K562 (cell line): ENCODE data around the gene TPD52L1. TPM values are rescaled to one million over a fixed set of nuclear protein-coding genes. Genes with fewer than 3 reads are reported as not detected.

ENCODE experiments used
- CBFA2T3 ChIP-seq: fragments of 450-650 bp; IDR thresholded peaks from 2 replicates; pipeline ENCODE4 v1.6.1; 2017
- CEBPG ChIP-seq, 3 experiments: fragments of 200-800 bp in 1 of 3; sonication (Bioruptor generic) in 1 of 3; sonication (generic) in 1 of 3; formaldehyde crosslinking in 1 of 3; IDR thresholded peaks in 2 of 3; conservative IDR thresholded peaks in 1 of 3; 2 replicates each; pipeline versions ENCODE4 v1.6.1 to v1.8.0; 2016 to 2022; ENCODE audit warnings: missing compliant biosample characterization in 2 of 3, missing genetic modification characterization in 2 of 3, mild to moderate bottlenecking in 1 of 3, missing genetic modification reagents in 1 of 3
- CHD1 ChIP-seq: fragments of 200-600 bp; sonication (generic); IDR thresholded peaks from one replicate; pipeline ENCODE4 v1.6.1; 2012; ENCODE audit warnings: mild to moderate bottlenecking, moderate library complexity, low read length, inconsistent platforms
- EP300 ChIP-seq: IDR thresholded peaks from 2 replicates; pipeline ENCODE4 v1.6.1; 2012; ENCODE audit warnings: low read length, improper control_type of control experiment
- ESRRA ChIP-seq: fragments of 450-650 bp; IDR thresholded peaks from 2 replicates; pipeline ENCODE4 v1.6.1; 2014; ENCODE audit warnings: low read depth, mild to moderate bottlenecking, moderate library complexity, borderline replicate concordance
- FOXK2 ChIP-seq, 2 experiments: fragments of 450-650 bp; IDR thresholded peaks in 1 of 2; conservative IDR thresholded peaks in 1 of 2; 2 replicates each; pipeline ENCODE4 v1.6.1; 2016; ENCODE audit warnings: low read depth in 2 of 2, mild to moderate bottlenecking in 1 of 2
- GATAD2A ChIP-seq: fragments of 450-650 bp; IDR thresholded peaks from 2 replicates; pipeline ENCODE4 v1.6.1; 2017
- GATAD2B ChIP-seq: fragments of 450-650 bp; IDR thresholded peaks from 2 replicates; pipeline ENCODE4 v1.6.1; 2017; ENCODE audit warnings: mild to moderate bottlenecking, borderline replicate concordance
- HDGF ChIP-seq: fragments of 450-650 bp; IDR thresholded peaks from 2 replicates; pipeline ENCODE4 v1.6.1; 2016
- IFI16 ChIP-seq: fragments of 250-450 bp; sonication (Bioruptor Pico); IDR thresholded peaks from 2 replicates; pipeline ENCODE4 v2.1.2; 2022; ENCODE audit warnings: mild to moderate bottlenecking, inconsistent platforms
- KDM1A ChIP-seq, 2 experiments: fragments of 450-650 bp; IDR thresholded peaks; 2 replicates each; pipeline ENCODE4 v1.6.1; 2016; ENCODE audit warnings: mild to moderate bottlenecking in 2 of 2
- MAFF ChIP-seq: IDR thresholded peaks from 2 replicates; pipeline ENCODE4 v1.6.1; 2012; ENCODE audit warnings: low read length, improper control_type of control experiment
- MAFK ChIP-seq: IDR thresholded peaks from 2 replicates; pipeline ENCODE4 v1.6.1; 2011; ENCODE audit warnings: low read length, improper control_type of control experiment
- MEF2A ChIP-seq: IDR thresholded peaks from 2 replicates; pipeline ENCODE4 v1.6.1; 2011; ENCODE audit warnings: low read depth, mild to moderate bottlenecking, low read length, moderate library complexity; ENCODE audit not compliant: control insufficient read depth
- MTA3 ChIP-seq: fragments of 450-650 bp; formaldehyde crosslinking; IDR thresholded peaks from 2 replicates; pipeline ENCODE4 v1.6.1; 2017; ENCODE audit warnings: mild to moderate bottlenecking, borderline replicate concordance
- NCOR1 ChIP-seq: fragments of 450-650 bp; IDR thresholded peaks from 2 replicates; pipeline ENCODE4 v1.6.1; 2016; ENCODE audit warnings: mild to moderate bottlenecking, moderate library complexity
- NR4A1 ChIP-seq, 2 experiments: fragments of 250-450 bp in 1 of 2; fragments of 450-650 bp in 1 of 2; sonication (Bioruptor Pico) in 1 of 2; IDR thresholded peaks; 2 replicates each; pipeline versions ENCODE4 v1.4.0 to v1.6.1; 2016 to 2020; ENCODE audit warnings: mild to moderate bottlenecking in 2 of 2, missing compliant biosample characterization in 1 of 2, missing genetic modification characterization in 1 of 2, moderate library complexity in 1 of 2
- PRDM10 ChIP-seq: fragments of 450-650 bp; IDR thresholded peaks from 2 replicates; pipeline ENCODE4 v1.6.1; 2018; ENCODE audit not compliant: partially characterized antibody
- SMARCC2 ChIP-seq: fragments of 450-650 bp; IDR thresholded peaks from 2 replicates; pipeline ENCODE4 v1.6.1; 2017; ENCODE audit warnings: antibody characterized with exemption, moderate library complexity, mild to moderate bottlenecking, low read depth
- SP2 ChIP-seq: IDR thresholded peaks from 2 replicates; pipeline ENCODE4 v1.6.1; 2011; ENCODE audit warnings: mild to moderate bottlenecking, low read depth, low read length, moderate library complexity; ENCODE audit not compliant: poor library complexity, severe bottlenecking; ENCODE audit errors: extremely low read depth
- TOE1 ChIP-seq, 2 experiments: fragments of 450-650 bp in 1 of 2; sonication (generic) in 1 of 2; formaldehyde crosslinking in 1 of 2; IDR thresholded peaks; 2 replicates each; pipeline versions ENCODE4 v1.7.1 to v1.8.0; 2016 to 2022; ENCODE audit warnings: borderline replicate concordance in 2 of 2, mild to moderate bottlenecking in 2 of 2, antibody characterized with exemption in 1 of 2, inconsistent platforms in 1 of 2, low read depth in 1 of 2, missing genetic modification reagents in 1 of 2, moderate library complexity in 1 of 2
- ZNF134 ChIP-seq: fragments of 250-450 bp; sonication (Bioruptor Pico); conservative IDR thresholded peaks from 2 replicates; pipeline ENCODE4 v1.4.0; 2020
- ZNF24 ChIP-seq: fragments of 450-650 bp; IDR thresholded peaks from 2 replicates; pipeline ENCODE4 v1.6.1; 2016
- ZNF263 ChIP-seq: sonication (generic); formaldehyde crosslinking; IDR thresholded peaks from 2 replicates; pipeline ENCODE4 v1.8.0; 2022; ENCODE audit warnings: mild to moderate bottlenecking, missing genetic modification reagents, borderline replicate concordance
- polyA plus RNA-seq, 8 experiments: library from polyadenylated mRNA; depleted of rRNA in 4 of 8; stranded (reverse) in 5 of 8; unstranded in 3 of 8; fragments of >200 nt; fragmentation: Nextera tagmentation in 2 of 8; fragmentation: Illumina TruSeq in 1 of 8; extraction: Ambion mirVana in 2 of 8; extraction: Trizol in 1 of 8; gene quantifications; 2 replicates each; pipeline versions ENCODE4 v1.2.1 to v1.2.3, GENCODE V29; 2011 to 2014; ENCODE audit warnings: inconsistent platforms in 1 of 8, missing spikeins in 1 of 8
- total RNA-seq, 7 experiments: library from RNA; depleted of rRNA in 6 of 7; stranded (reverse); fragments of >200 nt in 6 of 7; fragmentation: Illumina TruSeq in 2 of 7; extraction: Trizol in 2 of 7; gene quantifications; 2 replicates each; pipeline versions ENCODE4 v1.2.1 to v1.2.3, GENCODE V29; 2011 to 2021; ENCODE audit warnings: low replicate concordance in 1 of 7

TPD52L1 gene
- total and polyA plus RNA-seq, 9 of the 15 experiments (the other 6 are each of a cell fraction or from before 2014, with no cell fraction given): 12.9 to 149 (median 75.7) TPM

- TF ChIP-seq NR4A1 (CRISPR knock-in tag; IDR thresholded peaks at IDR 0.05) (no peak), NR4A1 (tag; IDR thresholded peaks at IDR 0.05) (0 out of 2 replicates have a peak, but pooled peaks have one; percentile 4), HDGF (no peak), CEBPG (CRISPR knock-in tag; IDR thresholded peaks at IDR 0.05) (peak; percentile 74; the same call in 1 of the 2 replicates), CEBPG (tag; conservative IDR thresholded peaks at IDR 0.05 in 1 of 2, IDR thresholded peaks at IDR 0.05 in 1 of 2) (peak in 1 of 2 experiments; percentile 75; a peak in 1 of 4 replicates), MEF2A (0 out of 2 replicates have a peak, but pooled peaks have one; percentile 32), MAFF (0 out of 2 replicates have a peak, but pooled peaks have one; percentile 48), KDM1A (IDR thresholded peaks at IDR 0.05) (peak; percentile 60 to 61), IFI16 (no peak), ESRRA (peak; percentile 83; the same call in 1 of the 2 replicates), EP300 (peak; percentile 98), CHD1 (no peak), ZNF263 (no peak), CBFA2T3 (peak; percentile 96), SP2 (no peak), MTA3 (peak; percentile 58), TOE1 (IDR thresholded peaks at IDR 0.05; ENCODE audit: borderline replicate concordance) (peak; percentile 49; the same call in 1 of the 2 replicates), TOE1 (CRISPR knock-in tag; IDR thresholded peaks at IDR 0.05; ENCODE audit: borderline replicate concordance, low read depth) (no peak), ZNF24 (0 out of 2 replicates have a peak, but pooled peaks have one; percentile 64), ZNF134 (CRISPR knock-in tag) (no peak), FOXK2 (conservative IDR thresholded peaks at IDR 0.05 in 1 of 2, IDR thresholded peaks at IDR 0.05 in 1 of 2; ENCODE audit: low read depth in 2 of 2) (peak; percentile 56 to 79; a peak in 3 of 4 replicates), GATAD2B (peak; percentile 73; the same call in 1 of the 2 replicates), SMARCC2 (peak; percentile 94), GATAD2A (peak; percentile 72; the same call in 1 of the 2 replicates), PRDM10 (peak; percentile 97), NCOR1 (peak; percentile 87), MAFK (peak; percentile 62)
Measured at GRCh38 chr6:125307150-125307838, 153.7 kb downstream of the TPD52L1 start (continued).
